Large intestine (tissue), 3 donors: ENCODE data around the gene TENT4A. TPM values are rescaled to one million over a fixed set of nuclear protein-coding genes. Genes with fewer than 3 reads are reported as not detected.

Source experiments
- DNase-seq, 2 donors: peaks; one replicate each; pipeline versions ENCODE4 v3.0.0 to v3.0.0-alpha.2; 2013
- H3K27ac ChIP-seq: one replicate; pipeline ENCODE4 v1.5.1; 2013; ENCODE audit warnings: low read length
- H3K27me3 ChIP-seq: 2 replicates; pipeline ENCODE4 v1.6.1; 2013; ENCODE audit warnings: low read length; ENCODE audit not compliant: control insufficient read depth, insufficient read depth
- H3K36me3 ChIP-seq: 2 replicates; pipeline ENCODE4 v1.6.1; 2013; ENCODE audit warnings: low read length; ENCODE audit not compliant: control insufficient read depth, insufficient read depth
- H3K4me1 ChIP-seq: one replicate; pipeline ENCODE4 v1.6.1; 2013; ENCODE audit warnings: low read length; ENCODE audit not compliant: control insufficient read depth, insufficient read depth
- H3K4me3 ChIP-seq: one replicate; pipeline ENCODE4 v1.5.1; 2013; ENCODE audit warnings: low read length
- H3K9me3 ChIP-seq: one replicate; pipeline ENCODE4 v1.6.1; 2013; ENCODE audit warnings: mild to moderate bottlenecking, low read depth, low read length, moderate library complexity; ENCODE audit not compliant: control insufficient read depth
- WGBS: methylation state at CpG from one replicate; pipeline ENCODE4 v1.1.5; 2013; ENCODE audit warnings: low lambda C conversion rate; ENCODE audit not compliant: insufficient coverage; 5-methylcytosine and 5-hydroxymethylcytosine counted together
- polyA plus RNA-seq: library from polyadenylated mRNA; unstranded; fragments of 120-200 nt; gene quantifications from one replicate; pipeline ENCODE4 v1.2.1, GENCODE V29; 2013

The TENT4A gene
- polyA plus RNA-seq, 1 donor = 24.7 TPM

- no peak for DNase-seq
- peaks cover 3% of the 10 kb centered on the region for H3K9me3 ChIP-seq
- no peak overlapping the region for H3K4me3 ChIP-seq
- H3K36me3 ChIP-seq = peaks cover 40% of the 10 kb centered on the region
- no peak overlapping the region for H3K27ac ChIP-seq
- H3K27me3 ChIP-seq = no peaks in the 10 kb centered on the region
- no peaks in the 10 kb centered on the region for H3K4me1 ChIP-seq
- no CpG with 5 or more reads among the region's 20 CpGs for WGBS
Measured at GRCh38 chr5:6758706-6759105, 45.5 kb downstream of the TENT4A start.

GRCh38 chr5:6759401-6759800 is 46.2 kb downstream of the TENT4A start:
- no peaks in the 10 kb centered on the region for H3K27me3 ChIP-seq
- no CpG with 5 or more reads among the region's 9 CpGs for WGBS
- no peak overlapping the region for H3K4me3 ChIP-seq
- no peak overlapping the region for H3K27ac ChIP-seq
- no peak for DNase-seq
- no peaks in the 10 kb centered on the region for H3K4me1 ChIP-seq
- peaks cover 3% of the 10 kb centered on the region for H3K9me3 ChIP-seq
- peaks cover 36% of the 10 kb centered on the region for H3K36me3 ChIP-seq

GRCh38 chr5:6759983-6760382 is 46.8 kb downstream of the TENT4A start:
- H3K9me3 ChIP-seq = peaks cover 3% of the 10 kb centered on the region
- H3K4me1 ChIP-seq = no peaks in the 10 kb centered on the region
- H3K36me3 ChIP-seq = peaks cover 31% of the 10 kb centered on the region
- H3K4me3 ChIP-seq = no peak overlapping the region
- H3K27ac ChIP-seq = no peak overlapping the region
- no peak for DNase-seq
- H3K27me3 ChIP-seq = no peaks in the 10 kb centered on the region
- no CpG with 5 or more reads among the region's 5 CpGs for WGBS

- WGBS = no CpG with 5 or more reads among the region's 9 CpGs
Measured at GRCh38 chr5:6760686-6761085, 47.5 kb downstream of the TENT4A start.

DNA sequence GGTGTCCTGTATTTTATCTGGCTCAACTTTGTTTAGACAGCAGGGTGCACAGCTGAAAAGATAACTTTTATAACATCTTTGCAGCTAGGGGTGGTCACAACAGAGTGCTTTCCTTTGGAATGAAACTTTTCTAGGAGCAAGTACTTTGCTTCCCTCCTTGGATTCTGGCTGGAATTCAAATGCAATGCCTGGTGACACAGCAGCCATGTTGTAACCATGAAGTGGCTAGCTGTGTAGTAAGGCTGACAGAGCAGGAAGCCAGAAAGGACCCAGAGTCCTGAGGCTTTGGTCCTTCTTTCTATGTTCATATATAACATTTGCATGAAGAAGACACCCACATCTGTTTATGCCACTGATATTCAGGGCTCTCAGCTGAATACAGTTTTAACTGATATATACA is 48.1 kb downstream of the TENT4A start:
- H3K4me3 ChIP-seq = no peak overlapping the region
- H3K36me3 ChIP-seq = peaks cover 18% of the 10 kb centered on the region
- no peaks in the 10 kb centered on the region for H3K27me3 ChIP-seq
- H3K27ac ChIP-seq = no peak overlapping the region
- no peaks in the 10 kb centered on the region for H3K9me3 ChIP-seq
- no peak for DNase-seq
- H3K4me1 ChIP-seq = no peaks in the 10 kb centered on the region

More at GRCh38 chr5:6760686-6761085, 47.5 kb downstream of the TENT4A start:
- Histone ChIP-seq H3K36me3 (peaks cover 24% of the 10 kb centered on the region), H3K4me1 (no peaks in the 10 kb centered on the region), H3K4me3 (no peak overlapping the region), H3K27me3 (no peaks in the 10 kb centered on the region), H3K9me3 (peaks cover 3% of the 10 kb centered on the region), H3K27ac (no peak overlapping the region)
- DNase-seq = no peak

DNA sequence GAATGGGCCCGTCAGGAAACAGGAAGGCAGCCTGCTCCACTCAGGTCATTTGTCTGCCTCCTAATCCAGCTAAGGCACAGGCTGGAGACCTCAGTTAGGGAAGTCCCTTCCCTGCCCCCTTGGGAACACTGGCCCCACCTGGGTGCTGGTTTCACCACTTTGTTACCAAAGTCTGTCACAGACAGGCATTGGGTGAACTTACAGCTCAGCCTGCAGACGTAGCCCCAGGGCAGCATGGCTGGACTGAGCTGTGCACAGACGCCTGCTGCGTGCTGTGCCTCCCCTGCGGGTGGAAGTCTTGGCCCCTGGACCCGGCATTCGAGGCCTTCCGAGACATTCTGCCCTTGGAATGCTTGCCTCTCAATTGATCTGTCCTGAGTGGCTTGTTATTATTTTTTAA is 48.9 kb downstream of the TENT4A start:
- DNase-seq = no peak
- H3K9me3 ChIP-seq = no peaks in the 10 kb centered on the region
- H3K4me3 ChIP-seq = no peak overlapping the region
- WGBS = 100% methylated on average over 2 of the region's 8 CpGs
- peaks cover 11% of the 10 kb centered on the region for H3K36me3 ChIP-seq
- no peak overlapping the region for H3K27ac ChIP-seq
- H3K4me1 ChIP-seq = no peaks in the 10 kb centered on the region
- no peaks in the 10 kb centered on the region for H3K27me3 ChIP-seq

GRCh38 chr5:6762697-6763096 is 49.5 kb downstream of the TENT4A start:
- DNase-seq = no peak
- no peaks in the 10 kb centered on the region for H3K9me3 ChIP-seq
- no peaks in the 10 kb centered on the region for H3K4me1 ChIP-seq
- H3K27me3 ChIP-seq = no peaks in the 10 kb centered on the region
- H3K36me3 ChIP-seq = peaks cover 10% of the 10 kb centered on the region
- H3K4me3 ChIP-seq = no peak overlapping the region
- H3K27ac ChIP-seq = no peak overlapping the region
- WGBS = no CpG with 5 or more reads among the region's 8 CpGs

GRCh38 chr5:6763191-6763590 is 50.0 kb downstream of the TENT4A start:
- WGBS = no CpG with 5 or more reads among the region's 12 CpGs
- no peaks in the 10 kb centered on the region for H3K27me3 ChIP-seq
- DNase-seq = no peak
- no peaks in the 10 kb centered on the region for H3K4me1 ChIP-seq
- no peak overlapping the region for H3K27ac ChIP-seq
- H3K9me3 ChIP-seq = no peaks in the 10 kb centered on the region
- peaks cover 5% of the 10 kb centered on the region for H3K36me3 ChIP-seq
- no peak overlapping the region for H3K4me3 ChIP-seq

DNA sequence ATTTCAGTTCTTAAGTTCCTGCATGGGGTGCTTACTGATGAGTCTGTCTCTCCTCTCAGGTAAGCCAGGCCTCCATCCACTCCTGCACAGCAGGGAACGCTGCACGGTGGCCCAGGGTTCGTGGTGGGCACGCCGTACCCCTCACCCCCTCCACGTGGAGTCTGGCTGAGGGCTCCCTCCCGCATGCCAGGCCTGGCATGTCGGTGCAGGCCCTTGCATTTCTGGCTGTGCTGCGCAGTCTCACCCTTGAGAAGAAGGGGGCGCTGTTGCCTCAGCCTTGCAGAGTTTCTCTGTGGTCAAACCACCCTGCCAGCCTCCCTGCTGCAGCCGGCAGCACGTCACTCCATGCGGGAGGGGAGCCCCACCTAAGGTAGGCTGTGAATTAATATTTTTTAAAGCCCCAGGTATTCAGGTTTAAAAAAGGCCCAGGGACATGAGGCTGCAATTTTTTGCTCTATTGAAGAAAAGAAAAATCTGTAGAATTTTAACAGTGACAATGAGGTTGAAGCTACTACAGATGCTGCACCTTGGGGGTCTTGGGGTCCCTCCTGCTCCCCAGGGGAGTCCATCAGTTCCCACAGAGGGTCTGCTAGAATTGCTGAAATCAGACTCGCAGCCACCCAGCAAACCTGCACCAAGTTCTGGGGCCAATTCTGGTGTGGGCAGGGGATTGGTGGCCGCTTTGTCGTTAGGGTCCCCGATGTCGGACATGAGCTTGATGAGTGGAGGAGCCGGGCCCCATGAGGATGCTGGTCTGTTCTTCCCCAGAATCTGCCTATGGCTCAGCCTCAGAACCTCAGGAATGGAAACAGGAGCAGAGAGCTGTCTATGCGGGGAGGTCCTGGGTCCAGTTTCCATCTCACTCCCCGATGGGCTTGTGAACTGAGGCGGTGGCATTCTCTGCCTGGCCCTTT is 52.6 kb downstream of the TENT4A start:
- no peak overlapping the region for H3K4me3 ChIP-seq
- no peaks in the 10 kb centered on the region for H3K27me3 ChIP-seq
- H3K9me3 ChIP-seq = no peaks in the 10 kb centered on the region
- H3K27ac ChIP-seq = no peak overlapping the region
- H3K36me3 ChIP-seq = no peaks in the 10 kb centered on the region
- no peaks in the 10 kb centered on the region for H3K4me1 ChIP-seq
- DNase-seq = peak; percentile 23 to 40
- no CpG with 5 or more reads among the region's 22 CpGs for WGBS

- Histone ChIP-seq H3K27ac (no peak overlapping the region), H3K4me3 (no peak overlapping the region), H3K27me3 (no peaks in the 10 kb centered on the region), H3K36me3 (no peaks in the 10 kb centered on the region), H3K4me1 (no peaks in the 10 kb centered on the region), H3K9me3 (no peaks in the 10 kb centered on the region)
- WGBS = no CpG with 5 or more reads among the region's 12 CpGs
- peak; percentile 17 to 26 for DNase-seq
Measured at GRCh38 chr5:6766604-6767093, 53.4 kb downstream of the TENT4A start.
